HCT116 (cell line): ENCODE results near the gene HIVEP1.

Experiments used
- CEBPB ChIP-seq: IDR thresholded peaks from 2 replicates; pipeline ENCODE4 v1.6.1; 2012; ENCODE audit warnings: low read depth
- POLR2AphosphoS5 ChIP-seq: IDR thresholded peaks from 2 replicates; pipeline ENCODE4 v1.6.1; 2011; ENCODE audit warnings: mild to moderate bottlenecking, low read depth, low read length, moderate library complexity
- TF ChIP-seq, protein P1 (sequence below), 3 experiments: fragments of 200-600 bp in 1 of 3; sonication (generic) in 1 of 3; IDR thresholded peaks in 2 of 3; conservative IDR thresholded peaks in 1 of 3; 2 replicates each; pipeline ENCODE4 v1.5.1; 2012 to 2017; ENCODE audit warnings: low read depth in 2 of 3, low read length in 2 of 3, antibody characterized with exemption in 1 of 3, borderline replicate concordance in 1 of 3, control low read depth in 1 of 3, mild to moderate bottlenecking in 1 of 3, mixed read lengths in 1 of 3, mixed run types in 1 of 3, moderate library complexity in 1 of 3; ENCODE audit not compliant: insufficient read depth in 1 of 3
- TF ChIP-seq, protein P2 (sequence below): IDR thresholded peaks from 2 replicates; pipeline ENCODE4 v1.6.1; 2012; ENCODE audit warnings: low read depth
- TF ChIP-seq, protein P3 (sequence below): IDR thresholded peaks from 2 replicates; pipeline ENCODE4 v1.6.1; 2012

DNA sequence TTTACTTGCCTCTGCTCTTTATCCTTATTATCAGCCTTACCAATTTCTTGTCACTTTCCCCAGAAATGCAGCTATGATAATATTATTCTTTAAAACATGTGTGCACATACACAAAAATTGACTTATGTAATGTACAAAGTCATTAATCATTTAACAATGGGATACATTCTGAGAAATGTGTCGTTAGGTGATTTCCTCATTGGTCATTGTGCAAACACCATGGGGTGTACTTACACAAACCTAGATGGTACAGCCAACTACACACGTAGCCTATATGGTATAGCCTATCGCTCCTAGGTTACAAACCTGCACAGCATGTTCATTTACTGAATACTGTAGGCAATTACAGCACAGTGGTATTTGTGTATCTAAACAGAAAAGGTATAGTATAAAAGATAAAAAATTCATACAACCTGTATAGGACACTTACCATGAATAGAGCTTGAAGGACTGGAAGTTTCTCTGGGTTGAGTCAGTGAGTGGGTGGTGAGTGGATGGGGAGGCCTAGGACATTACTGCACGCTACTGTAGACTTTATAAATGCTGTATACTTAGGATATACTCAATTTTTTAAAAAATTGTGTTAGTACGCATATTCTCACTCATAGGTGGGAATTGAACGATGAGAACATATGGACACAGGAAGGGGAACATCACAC, 56.9 kb downstream of the HIVEP1 start:
- TF ChIP-seq, protein P1, sequence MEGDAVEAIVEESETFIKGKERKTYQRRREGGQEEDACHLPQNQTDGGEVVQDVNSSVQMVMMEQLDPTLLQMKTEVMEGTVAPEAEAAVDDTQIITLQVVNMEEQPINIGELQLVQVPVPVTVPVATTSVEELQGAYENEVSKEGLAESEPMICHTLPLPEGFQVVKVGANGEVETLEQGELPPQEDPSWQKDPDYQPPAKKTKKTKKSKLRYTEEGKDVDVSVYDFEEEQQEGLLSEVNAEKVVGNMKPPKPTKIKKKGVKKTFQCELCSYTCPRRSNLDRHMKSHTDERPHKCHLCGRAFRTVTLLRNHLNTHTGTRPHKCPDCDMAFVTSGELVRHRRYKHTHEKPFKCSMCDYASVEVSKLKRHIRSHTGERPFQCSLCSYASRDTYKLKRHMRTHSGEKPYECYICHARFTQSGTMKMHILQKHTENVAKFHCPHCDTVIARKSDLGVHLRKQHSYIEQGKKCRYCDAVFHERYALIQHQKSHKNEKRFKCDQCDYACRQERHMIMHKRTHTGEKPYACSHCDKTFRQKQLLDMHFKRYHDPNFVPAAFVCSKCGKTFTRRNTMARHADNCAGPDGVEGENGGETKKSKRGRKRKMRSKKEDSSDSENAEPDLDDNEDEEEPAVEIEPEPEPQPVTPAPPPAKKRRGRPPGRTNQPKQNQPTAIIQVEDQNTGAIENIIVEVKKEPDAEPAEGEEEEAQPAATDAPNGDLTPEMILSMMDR (IDR thresholded peaks at IDR 0.05 in 2 of 3, conservative IDR thresholded peaks at IDR 0.05 in 1 of 3; ENCODE audit: borderline replicate concordance in 1 of 3, insufficient read depth in 1 of 3, low read depth in 2 of 3, low read length in 2 of 3): no peak
- TF ChIP-seq, protein P2, sequence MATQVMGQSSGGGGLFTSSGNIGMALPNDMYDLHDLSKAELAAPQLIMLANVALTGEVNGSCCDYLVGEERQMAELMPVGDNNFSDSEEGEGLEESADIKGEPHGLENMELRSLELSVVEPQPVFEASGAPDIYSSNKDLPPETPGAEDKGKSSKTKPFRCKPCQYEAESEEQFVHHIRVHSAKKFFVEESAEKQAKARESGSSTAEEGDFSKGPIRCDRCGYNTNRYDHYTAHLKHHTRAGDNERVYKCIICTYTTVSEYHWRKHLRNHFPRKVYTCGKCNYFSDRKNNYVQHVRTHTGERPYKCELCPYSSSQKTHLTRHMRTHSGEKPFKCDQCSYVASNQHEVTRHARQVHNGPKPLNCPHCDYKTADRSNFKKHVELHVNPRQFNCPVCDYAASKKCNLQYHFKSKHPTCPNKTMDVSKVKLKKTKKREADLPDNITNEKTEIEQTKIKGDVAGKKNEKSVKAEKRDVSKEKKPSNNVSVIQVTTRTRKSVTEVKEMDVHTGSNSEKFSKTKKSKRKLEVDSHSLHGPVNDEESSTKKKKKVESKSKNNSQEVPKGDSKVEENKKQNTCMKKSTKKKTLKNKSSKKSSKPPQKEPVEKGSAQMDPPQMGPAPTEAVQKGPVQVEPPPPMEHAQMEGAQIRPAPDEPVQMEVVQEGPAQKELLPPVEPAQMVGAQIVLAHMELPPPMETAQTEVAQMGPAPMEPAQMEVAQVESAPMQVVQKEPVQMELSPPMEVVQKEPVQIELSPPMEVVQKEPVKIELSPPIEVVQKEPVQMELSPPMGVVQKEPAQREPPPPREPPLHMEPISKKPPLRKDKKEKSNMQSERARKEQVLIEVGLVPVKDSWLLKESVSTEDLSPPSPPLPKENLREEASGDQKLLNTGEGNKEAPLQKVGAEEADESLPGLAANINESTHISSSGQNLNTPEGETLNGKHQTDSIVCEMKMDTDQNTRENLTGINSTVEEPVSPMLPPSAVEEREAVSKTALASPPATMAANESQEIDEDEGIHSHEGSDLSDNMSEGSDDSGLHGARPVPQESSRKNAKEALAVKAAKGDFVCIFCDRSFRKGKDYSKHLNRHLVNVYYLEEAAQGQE: no peak
- TF ChIP-seq, protein P3, sequence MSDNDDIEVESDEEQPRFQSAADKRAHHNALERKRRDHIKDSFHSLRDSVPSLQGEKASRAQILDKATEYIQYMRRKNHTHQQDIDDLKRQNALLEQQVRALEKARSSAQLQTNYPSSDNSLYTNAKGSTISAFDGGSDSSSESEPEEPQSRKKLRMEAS: no peak
- TF ChIP-seq CEBPB (no peak), POLR2AphosphoS5 (no peak)
